Amniotic epithelial cell (primary cell): ENCODE data around the gene GIMD1.

Source experiments
- DNase-seq: peaks from one replicate; pipeline ENCODE4 v3.0.0-alpha.2; 2010; ENCODE audit warnings: low read depth

The GIMD1 gene

DNA sequence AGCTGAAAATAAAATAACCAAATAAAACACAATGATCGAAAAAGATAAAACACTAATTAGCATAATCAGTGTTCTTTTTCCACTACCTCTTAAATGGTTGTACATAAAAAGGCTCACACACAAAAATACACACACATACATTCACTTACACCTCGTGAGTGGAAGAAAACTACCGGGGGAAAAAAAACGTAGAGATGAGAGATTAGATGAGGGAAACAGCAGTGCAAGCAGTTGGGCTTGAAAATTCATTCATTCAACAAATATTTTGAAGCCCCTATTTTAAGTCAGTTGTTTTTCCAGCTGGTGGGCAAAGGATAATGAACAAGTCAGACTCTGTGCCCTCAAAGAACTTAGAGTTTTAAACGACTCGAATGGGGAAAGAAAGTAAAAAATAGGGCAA lies 53.6 kb downstream of the GIMD1 start:
- no peak for DNase-seq

DNA sequence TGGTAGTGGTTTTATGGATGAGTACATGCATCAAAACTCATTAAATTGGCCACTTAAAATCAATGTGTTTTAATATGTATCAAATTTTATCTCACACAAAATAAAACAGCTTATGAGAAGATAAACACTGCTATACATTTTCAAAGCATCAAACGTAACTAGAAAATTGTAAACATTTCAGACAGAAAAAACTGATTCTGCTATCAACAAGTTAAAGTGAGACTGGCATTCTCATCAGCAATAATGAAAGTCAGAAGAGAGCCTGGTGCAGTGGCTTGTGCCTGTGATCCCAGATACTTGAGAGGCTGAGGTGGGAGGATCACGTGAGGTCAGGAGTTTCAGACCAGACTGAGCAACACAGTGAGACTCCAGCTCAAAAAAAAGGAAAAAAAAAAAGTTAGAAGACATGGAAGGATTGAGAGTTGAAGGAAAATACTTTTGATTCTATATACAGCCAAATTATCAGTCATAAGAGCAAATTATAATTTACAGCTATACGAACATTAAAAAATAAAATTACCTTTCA lies 55.5 kb downstream of the GIMD1 start:
- no peak for DNase-seq

DNA sequence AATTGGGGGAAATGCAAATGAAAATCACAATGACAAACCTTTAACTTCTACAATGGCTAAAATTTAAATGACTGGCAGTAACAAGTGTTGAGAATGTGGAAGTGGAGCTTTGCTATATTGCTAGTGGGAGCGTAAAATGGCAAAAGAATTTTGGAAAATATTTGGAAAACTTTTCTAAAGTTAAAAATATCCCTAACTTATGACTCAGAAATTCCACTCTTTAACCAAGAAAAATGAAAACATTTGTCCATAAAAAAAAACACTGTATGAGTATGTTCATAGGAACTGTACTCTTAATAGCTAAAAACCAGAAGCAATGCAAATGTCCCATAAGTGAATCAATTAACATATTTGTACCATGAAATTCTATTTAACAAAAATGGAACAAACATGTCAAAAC lies 56.2 kb downstream of the GIMD1 start:
- DNase-seq: no peak
